Measurements from ENCODE around the gene PLIN5. TPM values are rescaled to one million over a fixed set of nuclear protein-coding genes. Genes with fewer than 3 reads are reported as not detected.
"Not testable (repeated sequence)": the region's sequence is repeated elsewhere in the genome, so short reads cannot be mapped to it uniquely, and the experiment has no call there.

PLIN5 gene
- total RNA-seq, 1 experiment from 2014 or later = 2.5 TPM

- peak; percentile 95 for DNase-seq
- H3K27me3 ChIP-seq (ENCODE audit: control insufficient read depth, insufficient read depth, low read length) = peaks cover 3% of the 10 kb centered on the region; the same call in 1 of the 2 replicates
- H3K36me3 ChIP-seq (replicated peaks; ENCODE audit: control insufficient read depth, insufficient read depth, low read length) = no peaks in the 10 kb centered on the region; the same call in 1 of the 2 replicates
- H3K4me3 ChIP-seq (ENCODE audit: insufficient read depth, low read depth, low read length) = peak overlapping the region; percentile 18
Measured at GRCh38 chr19:4575267-4576015, 40.4 kb upstream of the PLIN5 start.

- H3K27me3 ChIP-seq (ENCODE audit: control insufficient read depth, insufficient read depth, low read length) = no peaks in the 10 kb centered on the region
- H3K4me3 ChIP-seq (ENCODE audit: insufficient read depth, low read depth, low read length) = no peak overlapping the region
- no peaks in the 10 kb centered on the region; the same call in 1 of the 2 replicates for H3K36me3 ChIP-seq (replicated peaks; ENCODE audit: control insufficient read depth, insufficient read depth, low read length)
- DNase-seq = peak; percentile 18
Measured at GRCh38 chr19:4573682-4574081, 38.7 kb upstream of the PLIN5 start.

- Histone ChIP-seq H3K4me3 (ENCODE audit: insufficient read depth, low read depth, low read length) (no peak overlapping the region), H3K36me3 (replicated peaks; ENCODE audit: control insufficient read depth, insufficient read depth, low read length) (no peaks in the 10 kb centered on the region), H3K27me3 (ENCODE audit: control insufficient read depth, insufficient read depth, low read length) (no peaks in the 10 kb centered on the region)
- no peak for DNase-seq
Measured at GRCh38 chr19:4571305-4571917, 36.4 kb upstream of the PLIN5 start.

- no peak for DNase-seq
Measured at GRCh38 chr19:4570916-4571304, 35.9 kb upstream of the PLIN5 start.

GRCh38 chr19:4570402-4570801, 35.4 kb upstream of the PLIN5 start:
- Histone ChIP-seq H3K4me3 (ENCODE audit: insufficient read depth, low read depth, low read length) (no peak overlapping the region), H3K36me3 (replicated peaks; ENCODE audit: control insufficient read depth, insufficient read depth, low read length) (no peaks in the 10 kb centered on the region), H3K27me3 (ENCODE audit: control insufficient read depth, insufficient read depth, low read length) (no peaks in the 10 kb centered on the region)
- no peak for DNase-seq

More at GRCh38 chr19:4570916-4571304, 35.9 kb upstream of the PLIN5 start:
- Histone ChIP-seq H3K4me3 (ENCODE audit: insufficient read depth, low read depth, low read length) (no peak overlapping the region), H3K36me3 (replicated peaks; ENCODE audit: control insufficient read depth, insufficient read depth, low read length) (no peaks in the 10 kb centered on the region), H3K27me3 (ENCODE audit: control insufficient read depth, insufficient read depth, low read length) (no peaks in the 10 kb centered on the region)

- Histone ChIP-seq H3K27me3 (ENCODE audit: control insufficient read depth, insufficient read depth, low read length) (no peaks in the 10 kb centered on the region), H3K36me3 (replicated peaks; ENCODE audit: control insufficient read depth, insufficient read depth, low read length) (no peaks in the 10 kb centered on the region), H3K4me3 (ENCODE audit: insufficient read depth, low read depth, low read length) (no peak overlapping the region)
- DNase-seq = no peak
Measured at GRCh38 chr19:4568886-4569285, 33.9 kb upstream of the PLIN5 start.

- DNase-seq = peak; percentile 95
Measured at GRCh38 chr19:4567584-4568071, 32.6 kb upstream of the PLIN5 start.

GRCh38 chr19:4566402-4567051, 31.5 kb upstream of the PLIN5 start:
- Histone ChIP-seq H3K36me3 (replicated peaks; ENCODE audit: control insufficient read depth, insufficient read depth, low read length) (no peaks in the 10 kb centered on the region), H3K27me3 (ENCODE audit: control insufficient read depth, insufficient read depth, low read length) (no peaks in the 10 kb centered on the region), H3K4me3 (ENCODE audit: insufficient read depth, low read depth, low read length) (no peak overlapping the region)
- no peak for DNase-seq

More at GRCh38 chr19:4567584-4568071, 32.6 kb upstream of the PLIN5 start:
- no peaks in the 10 kb centered on the region for H3K27me3 ChIP-seq (ENCODE audit: control insufficient read depth, insufficient read depth, low read length)
- no peaks in the 10 kb centered on the region for H3K36me3 ChIP-seq (replicated peaks; ENCODE audit: control insufficient read depth, insufficient read depth, low read length)
- no peak overlapping the region for H3K4me3 ChIP-seq (ENCODE audit: insufficient read depth, low read depth, low read length)

- not testable (repeated sequence) for DNase-seq; H3K4me3 ChIP-seq (ENCODE audit: insufficient read depth, low read depth, low read length); H3K27me3 ChIP-seq (ENCODE audit: control insufficient read depth, insufficient read depth, low read length); H3K36me3 ChIP-seq (replicated peaks; ENCODE audit: control insufficient read depth, insufficient read depth, low read length)
Measured at GRCh38 chr19:4563562-4563961, 28.5 kb upstream of the PLIN5 start.

GRCh38 chr19:4562085-4562484, 27.1 kb upstream of the PLIN5 start:
- DNase-seq; H3K27me3 ChIP-seq (ENCODE audit: control insufficient read depth, insufficient read depth, low read length); H3K4me3 ChIP-seq (ENCODE audit: insufficient read depth, low read depth, low read length); H3K36me3 ChIP-seq (replicated peaks; ENCODE audit: control insufficient read depth, insufficient read depth, low read length): not testable (repeated sequence)

GRCh38 chr19:4559569-4559968, 24.5 kb upstream of the PLIN5 start, which contains the start of gene SEMA6B:
SEMA6B (minus strand) TSS chr19:4559684; CDS start chr19:4558457, 1,227 bp downstream.
- no peak for DNase-seq
- H3K36me3 ChIP-seq (replicated peaks; ENCODE audit: control insufficient read depth, insufficient read depth, low read length) = peaks cover 7% of the 10 kb centered on the region
- no peak within 1 kb of the TSS for H3K4me3 ChIP-seq (ENCODE audit: insufficient read depth, low read depth, low read length)
- no peaks in the 10 kb centered on the region for H3K27me3 ChIP-seq (ENCODE audit: control insufficient read depth, insufficient read depth, low read length)

- Histone ChIP-seq H3K4me3 (ENCODE audit: insufficient read depth, low read depth, low read length) (no peak overlapping the region), H3K36me3 (replicated peaks; ENCODE audit: control insufficient read depth, insufficient read depth, low read length) (peaks cover 17% of the 10 kb centered on the region), H3K27me3 (ENCODE audit: control insufficient read depth, insufficient read depth, low read length) (no peaks in the 10 kb centered on the region)
- DNase-seq = peak; percentile 93
Measured at GRCh38 chr19:4557971-4558941, 23.2 kb upstream of the PLIN5 start.

GRCh38 chr19:4557144-4557970, 22.3 kb upstream of the PLIN5 start:
- peak; percentile 84 for DNase-seq
- Histone ChIP-seq H3K36me3 (replicated peaks; ENCODE audit: control insufficient read depth, insufficient read depth, low read length) (peaks cover 19% of the 10 kb centered on the region), H3K4me3 (ENCODE audit: insufficient read depth, low read depth, low read length) (no peak overlapping the region), H3K27me3 (ENCODE audit: control insufficient read depth, insufficient read depth, low read length) (no peaks in the 10 kb centered on the region)

Data from H7 (cell line).